GM19438 (cell line): ENCODE measurements around the gene CYP11A1.
"Not testable (repeated sequence)": the region's sequence is repeated elsewhere in the genome, so short reads cannot be mapped to it uniquely, and the experiment has no call there.

Experiments used
- ATAC-seq: cut with Tn5 transposase; IDR thresholded peaks from one replicate; pipeline ENCODE4 v1.9.1; 2021; ENCODE audit warnings: low read depth; ENCODE audit not compliant: unreplicated experiment

CYP11A1 gene

DNA sequence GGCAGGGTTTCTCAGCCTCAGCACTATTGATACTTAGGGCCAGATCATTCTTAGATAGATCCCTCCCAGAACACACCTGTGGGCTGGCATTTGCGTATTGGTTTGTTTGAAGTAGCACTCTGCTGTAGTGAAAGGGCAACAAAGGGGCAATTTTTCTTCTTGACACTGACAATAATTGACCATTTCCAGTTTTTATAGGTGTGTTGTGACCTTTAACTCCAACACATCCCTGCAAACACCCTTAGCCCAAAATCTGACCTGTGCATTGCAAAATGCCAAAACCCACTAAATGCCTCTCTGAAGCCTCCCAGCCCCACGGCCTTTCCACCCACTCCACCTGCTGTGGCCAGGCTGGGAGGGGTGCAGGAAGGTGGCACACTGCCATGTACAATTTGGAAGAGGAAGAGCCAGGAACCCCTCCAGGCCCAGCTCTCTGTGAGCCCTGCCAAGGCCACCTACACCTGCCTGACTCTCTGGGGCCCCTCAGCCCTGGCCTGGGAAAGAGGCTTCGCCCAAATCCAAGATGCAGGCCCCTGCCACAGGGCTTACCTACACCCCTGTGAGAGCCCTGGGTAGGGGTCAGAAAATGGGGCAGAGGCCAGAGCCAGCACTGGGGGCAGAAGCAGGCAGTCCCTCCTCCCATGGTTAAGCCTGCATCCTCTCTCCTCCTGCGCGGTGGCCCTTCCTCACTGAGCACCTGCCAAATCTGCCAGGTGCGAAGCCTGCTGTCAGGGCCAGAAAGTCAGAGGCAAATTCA lies 9.6 kb upstream of the CYP11A1 start:
- ATAC-seq, result no peak

DNA sequence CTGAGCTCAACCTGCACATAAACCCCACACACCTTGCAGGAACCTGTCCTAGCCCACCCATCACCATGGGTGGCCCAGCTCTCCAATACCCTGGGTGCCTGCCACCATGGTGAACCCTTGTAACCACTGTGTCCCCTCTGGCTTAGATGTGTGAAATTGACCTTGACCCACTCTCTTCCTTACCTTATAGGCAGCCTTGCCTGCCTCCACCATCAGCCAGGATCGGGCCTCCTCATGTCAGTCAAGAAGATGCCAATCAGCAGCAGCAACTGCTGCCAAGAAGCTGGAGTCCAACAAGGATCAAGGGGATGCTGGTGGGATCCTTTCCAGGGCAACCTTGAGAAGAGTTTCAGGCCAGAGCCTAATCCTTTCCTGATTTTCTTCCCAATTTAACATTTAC lies 8.8 kb upstream of the CYP11A1 start:
- ATAC-seq, result no peak

DNA sequence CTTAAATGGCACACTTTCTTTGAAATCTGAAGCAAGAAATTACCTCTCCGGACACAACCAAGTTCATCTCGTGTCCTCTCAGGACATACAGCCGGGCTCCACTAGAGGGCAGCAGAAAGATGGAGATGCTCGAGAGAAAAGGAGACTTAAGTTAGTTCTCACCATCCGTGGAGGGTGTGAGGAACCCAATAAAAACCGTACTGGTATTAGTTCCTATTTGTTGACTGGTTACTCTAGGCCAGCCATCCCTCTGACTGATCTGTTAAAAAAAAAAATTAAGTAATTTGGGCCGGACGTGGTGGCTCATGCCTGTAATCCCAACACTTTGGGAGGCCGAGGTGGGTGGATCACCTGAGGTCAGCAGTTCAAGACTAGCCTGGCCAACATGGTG lies 7.9 kb upstream of the CYP11A1 start:
- ATAC-seq, result no peak

DNA sequence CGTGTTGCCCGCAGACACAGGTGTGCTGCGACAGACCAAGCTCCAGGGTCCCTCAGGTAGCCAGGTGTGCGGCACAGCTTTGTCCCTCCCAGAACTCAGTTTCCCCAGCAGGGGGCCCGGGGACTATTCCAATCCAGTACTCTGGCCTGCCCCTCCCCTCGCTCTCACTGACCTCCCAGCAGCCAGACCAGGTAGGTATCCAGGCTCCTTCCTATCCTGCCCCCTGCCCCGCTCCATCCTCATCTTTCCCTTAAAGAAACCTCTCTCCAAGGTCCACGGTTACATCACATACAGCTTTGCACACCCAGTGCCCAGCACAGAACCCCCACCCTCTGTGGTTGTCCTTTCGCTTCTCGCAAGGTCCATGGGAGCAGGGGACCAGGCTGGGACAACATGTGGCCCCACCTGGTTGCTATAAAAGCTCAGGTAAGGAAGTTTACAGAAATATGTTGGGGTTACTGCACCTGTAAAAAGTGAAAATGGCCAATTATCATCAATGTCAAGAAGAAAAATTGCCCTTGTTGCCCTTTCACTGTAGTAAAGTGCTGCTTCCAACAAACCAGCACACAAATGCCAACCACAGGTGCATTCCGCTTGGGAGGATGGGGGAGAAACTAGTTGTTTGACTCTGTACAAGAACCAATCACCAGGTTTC lies 7.3 kb upstream of the CYP11A1 start:
- ATAC-seq, result no peak

DNA sequence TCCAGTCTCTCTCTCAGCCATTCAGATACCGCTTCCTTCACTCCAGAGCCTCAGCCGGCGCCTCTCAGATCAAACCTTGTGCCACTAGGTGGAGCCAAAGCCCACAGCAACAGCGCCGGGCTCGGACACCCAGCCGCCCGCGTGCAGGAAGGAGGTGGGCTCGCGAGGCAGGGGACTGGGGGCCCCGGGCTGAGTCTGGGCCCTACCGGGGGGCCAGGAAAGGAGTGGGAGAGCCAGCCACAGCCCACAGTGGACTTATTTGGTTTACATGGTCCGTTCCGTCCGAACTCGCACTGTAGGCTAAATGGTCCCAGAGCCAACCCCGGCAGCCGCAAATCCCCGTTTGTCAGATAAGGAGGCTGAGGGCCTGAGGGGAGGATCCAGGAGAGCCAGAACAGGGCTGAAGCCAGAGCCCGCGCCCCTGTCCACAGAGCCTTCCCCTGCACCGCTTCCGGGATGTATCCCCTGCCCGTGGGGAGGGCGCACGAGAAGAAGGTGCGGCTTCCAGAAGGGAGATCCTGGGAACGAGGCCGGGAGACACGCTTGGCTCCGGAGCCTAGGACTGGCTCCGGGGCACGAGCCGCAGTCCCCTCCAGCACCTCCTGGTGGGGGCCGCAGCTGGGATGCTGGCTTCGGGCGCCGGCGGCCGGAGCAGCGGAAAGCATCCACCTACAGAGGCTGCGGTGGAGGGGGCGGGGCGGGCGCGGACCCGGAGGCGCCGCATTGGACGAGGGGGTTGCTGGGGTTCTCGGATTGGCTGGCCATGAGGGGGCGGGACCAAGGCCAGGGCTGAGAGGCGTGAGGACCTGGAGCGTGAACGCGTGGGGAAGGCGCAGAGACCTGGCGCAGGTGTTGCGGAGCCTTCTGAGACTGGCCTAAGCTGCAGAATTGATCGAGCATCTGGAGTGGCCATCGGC lies 6.5 kb upstream of the CYP11A1 start:
- peak; percentile 69 for ATAC-seq

DNA sequence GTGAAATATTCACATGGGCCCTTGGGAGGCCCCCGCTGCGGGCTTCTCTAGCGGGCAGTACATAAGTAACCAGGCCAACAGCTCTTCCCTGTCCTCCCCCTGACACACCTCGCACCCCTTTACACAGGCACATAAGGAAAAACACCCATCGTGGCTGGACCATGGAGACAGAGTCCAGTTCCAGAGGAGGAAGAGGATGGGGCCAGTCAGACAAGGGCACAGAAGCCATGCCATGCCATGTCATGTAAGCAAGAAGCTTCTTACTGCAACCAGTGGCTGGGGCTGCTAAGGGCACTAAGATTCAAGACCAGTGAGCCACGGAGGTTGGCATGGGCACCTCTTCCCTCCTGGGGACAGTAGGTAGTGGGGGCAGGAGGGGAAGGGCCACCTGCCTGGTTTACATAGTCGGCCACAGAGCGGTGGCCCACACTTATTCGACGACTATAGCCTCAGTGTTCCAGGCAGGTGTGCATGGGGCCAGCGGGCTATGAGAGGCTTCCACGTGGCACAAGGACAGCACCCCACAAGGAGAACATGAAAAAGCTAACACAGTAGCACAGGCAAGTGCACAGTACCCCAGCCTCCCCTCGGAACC lies 5.7 kb upstream of the CYP11A1 start:
- ATAC-seq, result no peak

DNA sequence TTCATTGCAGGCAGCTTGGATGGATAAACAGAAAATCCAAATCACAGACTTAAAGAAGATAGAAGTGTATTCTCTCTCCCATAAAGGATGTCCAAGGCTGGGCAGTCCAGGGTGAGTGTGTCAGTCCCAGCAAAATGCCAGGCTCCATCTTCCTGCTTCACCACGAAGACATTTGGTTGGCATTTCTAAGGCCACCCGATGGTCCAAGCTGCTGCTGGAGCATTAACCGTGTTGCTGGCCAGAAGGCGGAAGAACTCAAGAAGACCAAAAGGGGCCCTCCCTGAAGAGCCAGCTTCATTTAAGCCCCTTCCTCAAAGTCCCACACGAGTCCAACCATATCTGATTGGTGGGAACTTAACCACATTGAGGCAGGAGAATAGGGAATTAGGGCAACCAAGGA lies 3.0 kb upstream of the CYP11A1 start:
- no peak for ATAC-seq

DNA sequence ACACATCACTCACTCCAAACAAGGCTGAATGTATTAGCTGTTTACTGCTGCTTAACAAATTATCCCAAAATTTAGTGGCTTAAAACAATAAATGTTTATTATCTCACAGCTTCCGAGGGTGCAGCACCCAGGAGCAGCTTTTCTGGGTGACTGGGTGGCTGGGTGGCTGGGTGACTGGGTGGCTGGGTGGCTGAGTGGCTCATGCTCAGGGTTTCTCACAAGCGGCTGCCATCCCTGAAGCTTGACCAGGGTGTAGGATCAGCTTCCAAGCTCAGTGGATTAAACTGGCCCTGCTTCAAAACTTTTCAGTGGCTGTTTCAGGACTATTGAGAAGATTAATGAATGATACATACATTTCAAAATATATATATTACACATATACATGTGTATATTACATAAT lies 2.3 kb upstream of the CYP11A1 start:
- no peak for ATAC-seq

DNA sequence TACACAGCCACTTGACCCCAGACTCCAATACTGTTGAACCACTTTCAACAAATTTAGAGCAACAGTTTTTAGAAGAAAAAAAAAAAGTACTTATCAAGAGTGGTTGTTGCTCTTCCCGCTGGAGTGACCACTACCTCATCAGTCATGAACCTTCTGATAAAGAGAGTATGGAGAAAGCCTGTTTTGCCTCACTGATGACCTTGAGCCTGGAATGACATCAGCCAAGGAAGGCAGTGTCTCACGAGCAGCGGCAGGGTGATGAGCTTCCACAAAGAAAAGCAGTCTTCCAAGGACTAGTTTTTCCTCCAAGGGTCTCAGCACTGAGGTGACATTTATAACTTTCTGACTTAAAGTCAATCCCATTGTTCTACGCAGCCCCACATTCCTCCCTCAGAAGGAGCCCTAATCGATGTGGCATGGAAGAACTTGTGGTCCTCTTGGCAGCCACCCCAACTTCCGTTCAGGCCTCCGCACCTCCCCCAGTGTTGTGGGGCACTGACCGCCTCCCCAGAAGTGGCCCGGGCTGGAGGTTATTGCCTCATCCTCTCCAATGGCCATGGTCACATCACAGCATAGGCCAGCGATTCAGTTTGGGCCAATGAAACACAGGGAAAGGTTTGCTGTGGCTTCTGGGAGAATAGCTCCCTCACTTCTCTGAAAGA lies 1.8 kb upstream of the CYP11A1 start:
- ATAC-seq, result no peak

DNA sequence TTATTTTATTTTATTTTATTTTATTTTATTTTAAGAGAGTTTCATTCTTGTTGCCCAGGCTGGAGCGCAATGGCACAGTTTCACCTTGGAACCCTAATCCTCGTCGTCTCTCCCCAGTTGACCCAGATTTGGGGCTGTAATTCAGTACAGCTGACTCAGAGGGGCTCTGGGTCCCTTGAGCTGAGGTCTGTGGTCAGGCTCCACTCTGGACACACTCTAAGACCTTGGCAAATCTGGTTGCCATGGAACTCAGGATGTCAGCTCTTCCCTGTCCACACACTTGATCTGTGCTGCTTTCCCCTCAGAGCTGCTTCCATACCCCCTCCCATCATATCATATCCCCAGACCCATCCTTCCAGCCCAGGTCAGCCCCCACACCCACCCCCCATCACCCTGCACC lies 675 bp upstream of the CYP11A1 start:
- ATAC-seq, result no peak

DNA sequence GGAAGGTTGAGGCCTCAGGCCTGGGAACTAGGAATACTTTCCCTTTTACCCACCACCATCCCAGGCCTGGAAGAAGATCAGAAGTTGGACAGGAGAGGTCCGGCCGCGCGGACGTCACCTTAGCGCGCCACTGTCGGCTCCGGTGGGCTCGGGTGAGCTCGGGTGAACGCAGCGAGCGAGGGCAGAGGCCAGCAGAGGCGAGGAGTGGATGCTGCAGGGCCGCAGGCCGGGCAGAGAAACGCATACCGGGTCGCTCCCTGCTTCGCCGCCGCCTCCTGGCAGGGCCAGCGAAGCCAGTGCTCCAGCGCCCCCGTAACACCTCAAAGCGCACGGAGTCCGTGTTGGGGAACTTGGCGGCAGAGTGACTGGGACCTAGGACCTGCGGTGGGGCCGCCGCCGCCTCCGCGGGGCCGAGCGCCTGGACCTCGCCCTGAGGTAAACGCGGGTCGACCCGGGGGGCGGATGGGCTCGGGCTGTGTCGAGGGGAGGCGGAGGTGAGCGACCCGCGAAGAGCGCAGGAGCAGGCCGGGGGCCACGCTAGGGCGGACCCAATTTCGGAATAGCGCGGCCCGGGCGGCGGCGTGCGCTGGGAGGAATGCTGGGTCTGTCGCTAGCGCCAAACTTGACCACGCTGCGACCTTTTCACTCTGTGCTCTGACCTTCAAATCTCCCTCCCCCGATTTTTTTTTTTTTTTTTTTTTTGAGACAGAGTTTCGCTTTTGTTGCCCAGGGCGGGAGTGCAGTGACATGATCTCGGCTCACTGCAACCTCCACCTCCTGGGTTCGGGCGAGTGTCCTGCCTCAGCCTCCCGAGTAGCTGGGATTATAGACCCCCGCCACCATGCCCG lies 1.6 kb downstream of the CYP11A1 start:
- ATAC-seq, result no peak

DNA sequence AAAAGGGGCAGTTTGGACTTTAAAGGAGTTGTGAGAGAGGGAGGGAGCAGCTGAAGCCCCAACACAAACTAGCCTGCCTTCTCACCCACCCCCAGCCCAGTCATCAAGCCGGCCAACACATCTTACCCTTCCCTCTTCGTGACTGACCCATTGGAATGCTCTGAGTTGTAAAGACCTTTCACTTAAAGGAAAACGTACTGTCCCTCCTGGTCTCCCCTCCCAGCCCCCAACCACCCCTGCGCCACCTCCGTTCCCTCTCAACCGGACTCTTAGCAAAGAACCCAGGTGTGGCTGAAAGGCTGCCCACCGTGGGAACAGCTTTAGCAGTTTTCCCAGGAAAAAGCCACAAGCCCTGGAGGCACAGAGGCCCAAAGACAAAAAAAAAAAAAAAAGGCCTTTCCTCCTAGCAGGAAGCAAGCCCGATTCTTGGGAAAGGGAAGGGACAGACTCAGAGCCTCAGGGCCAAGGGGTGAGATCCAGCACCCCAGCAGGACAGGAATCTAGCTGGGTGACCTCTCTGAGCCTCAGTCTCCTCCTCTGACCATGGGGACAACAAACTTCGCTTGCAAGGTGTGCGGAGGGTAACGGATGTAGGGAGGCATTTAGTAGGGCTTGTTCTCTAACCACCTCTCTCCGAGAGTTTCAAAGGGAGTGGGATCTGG lies 2.4 kb downstream of the CYP11A1 start:
- no peak for ATAC-seq

DNA sequence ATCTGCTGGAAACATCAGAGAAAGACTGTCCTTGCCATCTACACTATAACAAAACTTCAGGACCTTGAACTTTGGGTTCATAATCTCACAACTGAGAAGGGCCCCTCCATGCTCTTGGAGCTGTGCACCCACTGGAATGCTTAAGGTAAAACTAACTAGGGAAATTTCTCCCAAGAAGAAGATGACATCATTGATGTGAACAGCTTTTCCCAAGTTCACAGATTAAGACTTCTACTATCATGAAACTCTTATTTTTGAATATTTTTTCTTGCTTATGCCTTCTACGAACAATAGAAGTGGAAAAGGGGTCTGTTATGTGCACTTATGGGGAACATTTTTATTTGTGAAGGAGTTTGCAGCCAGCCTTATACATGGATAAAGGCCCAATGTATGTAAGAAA lies 5.0 kb downstream of the CYP11A1 start:
- no peak for ATAC-seq

DNA sequence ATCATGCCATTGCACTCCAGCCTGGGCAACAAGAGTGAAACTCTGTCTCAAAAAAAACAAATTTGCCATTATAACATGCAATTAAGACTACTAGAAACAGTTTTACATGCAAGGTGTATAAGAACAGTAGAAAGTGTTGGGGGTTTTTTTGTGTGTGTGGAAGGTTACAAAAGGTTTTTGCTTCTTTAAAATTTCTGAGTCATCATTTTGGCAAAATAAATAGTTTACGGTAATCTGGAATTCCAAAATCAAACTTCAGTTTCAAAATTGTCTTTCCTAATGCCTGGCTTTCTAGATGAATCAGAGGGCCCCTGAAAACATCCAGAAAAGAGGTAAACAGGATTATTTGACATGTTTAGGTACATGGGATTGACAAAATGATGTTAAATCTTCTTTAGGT lies 6.6 kb downstream of the CYP11A1 start:
- ATAC-seq, result not testable (repeated sequence)

DNA sequence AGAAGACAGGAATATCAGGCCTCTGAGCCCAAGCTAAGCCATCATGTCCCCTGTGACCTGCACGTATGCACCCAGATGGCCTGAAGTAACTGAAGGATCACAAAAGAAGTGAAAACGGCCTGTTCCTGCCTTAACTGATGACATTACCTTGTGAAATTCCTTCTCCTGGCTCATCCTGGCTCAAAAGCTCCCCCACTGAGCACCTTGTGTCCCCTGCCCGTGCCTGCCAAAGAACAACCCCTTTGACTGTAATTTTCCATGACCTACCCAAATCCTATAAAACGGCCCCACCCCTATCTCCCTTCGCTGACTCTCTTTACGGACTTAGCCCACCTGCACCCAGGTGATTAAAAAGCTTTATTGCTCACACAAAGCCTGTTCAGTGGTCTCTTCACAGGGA lies 8.1 kb downstream of the CYP11A1 start:
- ATAC-seq, result not testable (repeated sequence)

DNA sequence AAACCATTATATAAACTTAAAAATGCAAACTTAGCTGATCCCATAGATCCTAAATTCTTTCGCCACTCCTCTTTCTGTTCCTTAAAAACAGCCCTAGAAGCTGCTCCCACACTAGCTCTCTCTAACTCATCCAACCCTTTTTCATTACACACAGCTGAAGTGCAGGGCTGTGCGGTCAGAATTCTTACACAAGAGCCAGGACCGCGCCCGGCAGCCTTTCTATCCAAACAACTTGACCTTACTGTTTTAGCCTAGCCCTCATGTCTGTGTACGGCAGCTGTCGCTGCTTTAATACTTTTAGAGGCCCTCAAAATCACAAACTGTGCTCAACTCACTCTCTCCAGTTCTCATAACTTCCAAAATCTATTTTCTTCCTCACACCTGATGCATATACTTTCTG lies 9.9 kb downstream of the CYP11A1 start:
- not testable (repeated sequence) for ATAC-seq

DNA sequence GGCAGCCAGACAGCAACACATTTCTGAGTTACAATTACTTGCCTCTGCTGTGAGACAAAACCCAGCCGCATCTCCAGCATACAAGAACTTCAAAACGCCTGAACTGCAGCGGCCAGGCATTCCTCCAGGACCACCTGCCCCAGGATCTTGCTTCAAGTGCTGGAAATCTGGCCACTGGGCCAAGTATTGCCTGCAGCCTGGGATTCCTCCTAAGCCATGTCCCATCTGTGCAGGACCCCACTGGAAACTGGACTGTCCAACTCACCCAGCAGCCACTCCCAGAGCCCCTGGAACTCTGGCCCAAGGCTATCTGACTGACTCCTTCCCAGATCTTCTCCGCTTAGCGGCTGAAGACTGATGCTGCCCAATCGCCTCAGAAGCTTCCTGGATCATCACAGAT lies 11.4 kb downstream of the CYP11A1 start:
- not testable (repeated sequence) for ATAC-seq

DNA sequence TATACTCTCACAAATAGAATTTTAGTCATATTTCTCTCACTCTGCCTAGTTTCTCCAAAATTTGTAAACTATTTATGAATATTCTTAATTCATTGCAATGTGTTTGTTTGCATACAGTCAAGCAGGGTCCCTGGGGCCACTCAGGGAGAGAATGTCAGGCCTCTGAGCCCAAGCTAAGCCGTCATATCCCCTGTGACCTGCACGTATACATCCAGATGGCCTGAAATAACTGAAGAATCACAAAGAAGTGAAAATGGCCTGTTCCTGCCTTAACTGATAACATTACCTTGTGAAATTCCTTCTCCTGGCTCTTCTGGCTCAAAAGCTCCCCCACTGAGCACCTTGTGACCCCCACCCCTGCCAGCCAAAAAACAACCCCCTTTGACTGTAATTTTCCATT lies 13.5 kb downstream of the CYP11A1 start:
- not testable (repeated sequence) for ATAC-seq

DNA sequence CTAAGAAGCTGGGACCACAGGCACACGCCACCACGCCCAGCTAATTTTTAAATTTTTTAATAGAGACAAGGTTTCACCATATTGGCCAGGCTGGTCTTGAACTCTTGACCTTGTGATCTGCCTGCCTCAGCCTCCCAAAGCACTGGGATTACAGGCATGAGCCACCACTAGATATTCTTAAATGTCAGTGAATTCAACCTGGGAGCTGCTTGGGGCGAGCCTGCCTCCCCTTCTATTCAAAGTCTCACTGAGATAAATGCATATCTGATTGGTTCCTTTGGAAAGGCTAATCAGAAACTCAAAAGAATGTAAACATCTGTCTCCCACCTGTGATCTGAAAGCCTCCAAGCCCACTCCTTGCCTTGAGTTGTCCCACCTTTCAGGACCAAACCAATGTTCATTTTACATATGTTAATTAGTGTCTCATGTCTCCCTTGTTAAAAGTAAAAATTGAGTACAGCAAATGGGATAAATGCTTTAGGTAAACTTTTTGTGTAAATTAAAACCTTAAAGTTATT lies 15.0 kb downstream of the CYP11A1 start:
- no peak for ATAC-seq
